GM18861 (cell line): ENCODE results near the gene GTF2A2.
"Not testable (repeated sequence)": the region's sequence is repeated elsewhere in the genome, so short reads cannot be mapped to it uniquely, and the experiment has no call there.

Experiments
- ATAC-seq: cut with Tn5 transposase; IDR thresholded peaks from one replicate; pipeline ENCODE4 v1.9.1; 2021; ENCODE audit not compliant: unreplicated experiment

GTF2A2 gene

GRCh38 chr15:59674361-59674877 lies 17.1 kb upstream of the GTF2A2 start:
- ATAC-seq, result no peak

- ATAC-seq, result no peak
These were observed 11.2 kb upstream of the GTF2A2 start for GRCh38 chr15:59668556-59668955.

- ATAC-seq, result no peak
These were observed 4.9 kb upstream of the GTF2A2 start for GRCh38 chr15:59662260-59662659.

- no peak for ATAC-seq
These were observed 2.1 kb upstream of the GTF2A2 start for GRCh38 chr15:59659366-59659765.

- ATAC-seq, result no peak
These were observed 365 bp upstream of the GTF2A2 start for GRCh38 chr15:59657635-59658125.

- no peak for ATAC-seq
These were observed 3.3 kb downstream of the GTF2A2 start for GRCh38 chr15:59654046-59654445.

GRCh38 chr15:59649603-59650002 lies 7.7 kb downstream of the GTF2A2 start:
- no peak for ATAC-seq

- no peak for ATAC-seq
These were observed 10.2 kb downstream of the GTF2A2 start for GRCh38 chr15:59647085-59647484.

- ATAC-seq, result no peak
These were observed 11.0 kb downstream of the GTF2A2 start for GRCh38 chr15:59646277-59646676.

GRCh38 chr15:59645812-59646211 lies 11.5 kb downstream of the GTF2A2 start:
- not testable (repeated sequence) for ATAC-seq

- ATAC-seq, result no peak
These were observed 12.6 kb downstream of the GTF2A2 start for GRCh38 chr15:59644756-59645155.

- no peak for ATAC-seq
These were observed 15.0 kb downstream of the GTF2A2 start for GRCh38 chr15:59642351-59642750.

- not testable (repeated sequence) for ATAC-seq
These were observed 19.8 kb downstream of the GTF2A2 start for GRCh38 chr15:59637507-59637906.

- ATAC-seq, result no peak
These were observed 21.1 kb downstream of the GTF2A2 start for GRCh38 chr15:59636184-59636583.

GRCh38 chr15:59632714-59633113 lies 24.6 kb downstream of the GTF2A2 start:
- ATAC-seq, result no peak

GRCh38 chr15:59622289-59622688 lies 35.0 kb downstream of the GTF2A2 start:
- ATAC-seq, result no peak

GRCh38 chr15:59618406-59618805 lies 38.9 kb downstream of the GTF2A2 start:
- ATAC-seq, result no peak

- ATAC-seq, result no peak
These were observed 40.9 kb downstream of the GTF2A2 start for GRCh38 chr15:59616379-59616778.

- ATAC-seq, result no peak
These were observed 41.7 kb downstream of the GTF2A2 start for GRCh38 chr15:59615661-59616060.

GRCh38 chr15:59614153-59614552 lies 43.2 kb downstream of the GTF2A2 start:
- no peak for ATAC-seq

- ATAC-seq, result no peak
These were observed 45.7 kb downstream of the GTF2A2 start, which contains the start of gene GCNT3 for GRCh38 chr15:59611276-59612260. GCNT3 (plus strand) TSS chr15:59611783; CDS start chr15:59618239, 6,456 bp downstream.
